Fibroblast of pulmonary artery (primary cell): ENCODE measurements around the gene CIITA.

ENCODE experiments used
- DNase-seq: peaks from one replicate; pipeline ENCODE4 v3.0.0-alpha.2; 2010; ENCODE audit warnings: low read depth
- H3K4me3 ChIP-seq: replicated peaks from 2 replicates; pipeline ENCODE4 v1.5.1; 2011; ENCODE audit warnings: low read depth, mild to moderate bottlenecking, control low read depth, low read length, moderate library complexity
- CTCF ChIP-seq: IDR thresholded peaks from 2 replicates; pipeline ENCODE4 v1.5.1; 2011; ENCODE audit warnings: mild to moderate bottlenecking, control low read depth, low read length, inconsistent platforms; ENCODE audit errors: missing control alignments

Gene CIITA

GRCh38 chr16:10892782-10893318 is 15.8 kb downstream of the CIITA start:
- no peak for DNase-seq
- TF ChIP-seq CTCF: no peak
- H3K4me3 ChIP-seq: no peak overlapping the region

- TF ChIP-seq CTCF: no peak
- no peak overlapping the region for H3K4me3 ChIP-seq
- DNase-seq: peak; percentile 40
These were observed 18.3 kb downstream of the CIITA start for GRCh38 chr16:10895053-10895946.

GRCh38 chr16:10896165-10896564 is 19.2 kb downstream of the CIITA start:
- no peak for DNase-seq
- no peak for TF ChIP-seq CTCF
- H3K4me3 ChIP-seq: no peak overlapping the region

GRCh38 chr16:10896723-10897122 is 19.7 kb downstream of the CIITA start:
- DNase-seq: no peak
- no peak for TF ChIP-seq CTCF
- no peak overlapping the region for H3K4me3 ChIP-seq

GRCh38 chr16:10897134-10897533 is 20.1 kb downstream of the CIITA start:
- no peak for TF ChIP-seq CTCF

GRCh38 chr16:10902999-10903398 is 26.0 kb downstream of the CIITA start:
- no peak for DNase-seq
- TF ChIP-seq CTCF: no peak
- no peak overlapping the region for H3K4me3 ChIP-seq

More at GRCh38 chr16:10897134-10897533, 20.1 kb downstream of the CIITA start:
- DNase-seq: no peak
- H3K4me3 ChIP-seq: no peak overlapping the region

GRCh38 chr16:10906482-10906881 is 29.5 kb downstream of the CIITA start:
- no peak overlapping the region for H3K4me3 ChIP-seq
- no peak for DNase-seq
- TF ChIP-seq CTCF: no peak
